CD8-positive, alpha-beta memory T cell (primary cell): ENCODE data around the gene JMJD1C. TPM values are rescaled to one million over a fixed set of nuclear protein-coding genes. Genes with fewer than 3 reads are reported as not detected.
"Not testable (repeated sequence)": the region's sequence is repeated elsewhere in the genome, so short reads cannot be mapped to it uniquely, and the experiment has no call there.

Source experiments
- CTCF ChIA-PET: fragments of 350-600 bp; sonication (Branson Sonifier 250); formaldehyde crosslinking; loops from one replicate; lab custom pipeline; 2021; ENCODE audit warnings: antibody characterized with exemption; lab: Charles Lee
- POLR2A ChIA-PET: fragments of 350-600 bp; sonication (Branson Sonifier 250); formaldehyde crosslinking; loops from one replicate; lab custom pipeline; 2021; ENCODE audit warnings: antibody characterized with exemption; lab: Charles Lee
- DNase-seq, 5 donors: peaks; one replicate each; pipeline versions ENCODE4 v3.0.0 to v3.0.0-alpha.2; 2020 to 2022; ENCODE audit warnings: mixed read lengths in 1 of 5
- H3K27ac ChIP-seq: one replicate; pipeline ENCODE4 v1.7.0; 2013; ENCODE audit warnings: low read depth, mild to moderate bottlenecking, low read length, moderate library complexity
- H3K27me3 ChIP-seq: 2 replicates; pipeline ENCODE4 v1.7.0; 2013; ENCODE audit warnings: low read length, mild to moderate bottlenecking; ENCODE audit not compliant: insufficient read depth, poor library complexity, severe bottlenecking
- H3K36me3 ChIP-seq: 2 replicates; pipeline ENCODE4 v1.7.0; 2013; ENCODE audit warnings: mild to moderate bottlenecking, low read length, moderate library complexity; ENCODE audit not compliant: insufficient read depth
- H3K4me1 ChIP-seq: 2 replicates; pipeline ENCODE4 v1.7.0; 2013; ENCODE audit warnings: mild to moderate bottlenecking, low read length, moderate library complexity; ENCODE audit not compliant: insufficient read depth
- H3K4me3 ChIP-seq: 2 replicates; pipeline ENCODE4 v1.7.0; 2013; ENCODE audit warnings: mild to moderate bottlenecking, low read length
- H3K9me3 ChIP-seq: 2 replicates; pipeline ENCODE4 v1.7.0; 2013; ENCODE audit warnings: mild to moderate bottlenecking, low read length
- H3K27ac Mint-ChIP-seq, 8 donors: one replicate each; pipeline ENCODE4 v1.8.0; 2020 to 2021; ENCODE audit warnings: mixed read lengths in 8 of 8, mild to moderate bottlenecking in 6 of 8, inconsistent platforms in 3 of 8, moderate library complexity in 3 of 8
- H3K27me3 Mint-ChIP-seq, 2 donors: one replicate each; pipeline ENCODE4 v1.8.0; 2020 to 2021; ENCODE audit warnings: mixed read lengths in 2 of 2, mild to moderate bottlenecking in 1 of 2, moderate library complexity in 1 of 2
- H3K36me3 Mint-ChIP-seq, 3 donors: one replicate each; pipeline ENCODE4 v1.8.0; 2020 to 2021; ENCODE audit warnings: mixed read lengths in 3 of 3, inconsistent platforms in 1 of 3, mild to moderate bottlenecking in 1 of 3
- H3K4me1 Mint-ChIP-seq, 3 donors: one replicate each; pipeline ENCODE4 v1.8.0; 2020 to 2021; ENCODE audit warnings: mixed read lengths in 3 of 3, inconsistent platforms in 1 of 3, mild to moderate bottlenecking in 1 of 3
- H3K4me3 Mint-ChIP-seq, 7 donors: one replicate each; pipeline ENCODE4 v1.8.0; 2020 to 2021; ENCODE audit warnings: mixed read lengths in 7 of 7, mild to moderate bottlenecking in 6 of 7, moderate library complexity in 4 of 7, inconsistent platforms in 2 of 7
- H3K9me3 Mint-ChIP-seq, 5 donors: one replicate each; pipeline ENCODE4 v1.8.0; 2020 to 2022; ENCODE audit warnings: mixed read lengths in 5 of 5, mild to moderate bottlenecking in 3 of 5, moderate library complexity in 2 of 5, inconsistent platforms in 1 of 5
- polyA plus RNA-seq: library from polyadenylated mRNA; unstranded; fragments of 300-500 nt; fragmentation: Illumina TruSeq; gene quantifications from one replicate; pipeline ENCODE4 v1.2.3, GENCODE V29; 2021
- total RNA-seq, 2 experiments: library from RNA; stranded (reverse); gene quantifications; one replicate each; pipeline ENCODE4 v1.2.3, GENCODE V29; 2021

Gene JMJD1C
- total and polyA plus RNA-seq, 3 experiments from 2014 or later, result 41.7 to 51.9 (median 46.0) TPM

- peak in 2 of 5 donors; percentile 40 to 45 for DNase-seq
- no peaks in the 10 kb centered on the region for H3K9me3 ChIP-seq
- Mint-ChIP-seq H3K9me3 (peaks cover 0 to 7% (median 0%) of the 10 kb centered on the region in 5 donors), H3K4me3 (peak overlapping the region; percentile 16 to 78 (median 71)), H3K27me3 (no peaks in the 10 kb centered on the region), H3K4me1 (peaks cover 65 to 91% (median 89%) of the 10 kb centered on the region in 3 donors), H3K36me3 (peaks cover 0 to 12% (median 4%) of the 10 kb centered on the region in 3 donors), H3K27ac (peak overlapping the region in 7 of 8 donors; percentile 0 to 83 (median 23))
- peak overlapping the region; percentile 29 for H3K4me3 ChIP-seq
- CTCF ChIA-PET, result no interaction called here
- peaks cover 26% of the 10 kb centered on the region for H3K4me1 ChIP-seq
- no peak overlapping the region for H3K27ac ChIP-seq
- H3K27me3 ChIP-seq, result no peaks in the 10 kb centered on the region
- no peaks in the 10 kb centered on the region for H3K36me3 ChIP-seq
- POLR2A ChIA-PET, result interaction anchor here (0.6 kb wide), 1 partner anchor 120 kb away, joined by 3 read pairs; no protein-coding TSS in a partner anchor
Measured at GRCh38 chr10:63388421-63389031, 77.3 kb downstream of the JMJD1C start.

GRCh38 chr10:63385254-63385653, 80.5 kb downstream of the JMJD1C start:
- CTCF ChIA-PET, result no interaction called here
- H3K9me3 Mint-ChIP-seq, result peaks cover 0 to 3% (median 0%) of the 10 kb centered on the region in 5 donors
- Histone ChIP-seq H3K27me3 (no peaks in the 10 kb centered on the region), H3K4me3 (no peak overlapping the region), H3K36me3 (no peaks in the 10 kb centered on the region), H3K27ac (no peak overlapping the region), H3K9me3 (no peaks in the 10 kb centered on the region), H3K4me1 (peaks cover 26% of the 10 kb centered on the region)
- no peaks in the 10 kb centered on the region for H3K27me3 Mint-ChIP-seq
- H3K4me3 Mint-ChIP-seq, result no peak overlapping the region
- H3K27ac Mint-ChIP-seq, result no peak overlapping the region
- no peak for DNase-seq
- H3K36me3 Mint-ChIP-seq, result peaks cover 3 to 8% (median 4%) of the 10 kb centered on the region in 3 donors
- peaks cover 52 to 72% (median 69%) of the 10 kb centered on the region in 3 donors for H3K4me1 Mint-ChIP-seq
- POLR2A ChIA-PET, result no interaction called here

GRCh38 chr10:63384675-63385074, 81.1 kb downstream of the JMJD1C start:
- no peaks in the 10 kb centered on the region for H3K27me3 ChIP-seq
- Mint-ChIP-seq H3K4me3 (no peak overlapping the region), H3K36me3 (peaks cover 4 to 5% (median 4%) of the 10 kb centered on the region in 3 donors), H3K4me1 (peaks cover 46 to 67% (median 63%) of the 10 kb centered on the region in 3 donors), H3K9me3 (no peaks in the 10 kb centered on the region), H3K27me3 (no peaks in the 10 kb centered on the region), H3K27ac (peak overlapping the region in 2 of 8 donors; percentile 5 to 7)
- DNase-seq, result no peak
- H3K4me3 ChIP-seq, result no peak overlapping the region
- no peaks in the 10 kb centered on the region for H3K36me3 ChIP-seq
- CTCF ChIA-PET, result no interaction called here
- H3K4me1 ChIP-seq, result peaks cover 26% of the 10 kb centered on the region
- H3K27ac ChIP-seq, result no peak overlapping the region
- POLR2A ChIA-PET, result no interaction called here
- no peaks in the 10 kb centered on the region for H3K9me3 ChIP-seq

- Histone ChIP-seq H3K4me3 (no peak overlapping the region), H3K27ac (no peak overlapping the region), H3K27me3 (no peaks in the 10 kb centered on the region), H3K9me3 (no peaks in the 10 kb centered on the region), H3K4me1 (peaks cover 21% of the 10 kb centered on the region), H3K36me3 (no peaks in the 10 kb centered on the region)
- Mint-ChIP-seq H3K4me3 (no peak overlapping the region), H3K27me3 (no peaks in the 10 kb centered on the region), H3K27ac (no peak overlapping the region), H3K9me3 (no peaks in the 10 kb centered on the region), H3K36me3 (peaks cover 0 to 7% (median 4%) of the 10 kb centered on the region in 3 donors), H3K4me1 (peaks cover 42 to 61% (median 57%) of the 10 kb centered on the region in 3 donors)
- CTCF ChIA-PET, result no interaction called here
- DNase-seq, result no peak
- POLR2A ChIA-PET, result no interaction called here
Measured at GRCh38 chr10:63384001-63384400, 81.8 kb downstream of the JMJD1C start.

GRCh38 chr10:63383141-63383540, 82.6 kb downstream of the JMJD1C start:
- Histone ChIP-seq H3K27me3 (no peaks in the 10 kb centered on the region), H3K4me3 (no peak overlapping the region), H3K36me3 (no peaks in the 10 kb centered on the region), H3K27ac (no peak overlapping the region), H3K4me1 (peaks cover 17% of the 10 kb centered on the region), H3K9me3 (no peaks in the 10 kb centered on the region)
- ChIA-PET POLR2A (interaction anchor here (0.5 to 0.6 kb wide), 2 partner anchors 9 to 1442 kb away, joined by 3 to 9 read pairs; no protein-coding TSS in a partner anchor), CTCF (interaction anchor here (0.6 to 1.0 kb wide), 3 partner anchors 16 to 206 kb away, joined by 3 read pairs; no protein-coding TSS in a partner anchor)
- peaks cover 0 to 7% (median 4%) of the 10 kb centered on the region in 3 donors for H3K36me3 Mint-ChIP-seq
- no peaks in the 10 kb centered on the region for H3K27me3 Mint-ChIP-seq
- H3K4me1 Mint-ChIP-seq, result peaks cover 35 to 53% (median 49%) of the 10 kb centered on the region in 3 donors
- H3K27ac Mint-ChIP-seq, result no peak overlapping the region
- DNase-seq, result no peak
- no peak overlapping the region for H3K4me3 Mint-ChIP-seq
- H3K9me3 Mint-ChIP-seq, result no peaks in the 10 kb centered on the region

- no peak for DNase-seq
- no peaks in the 10 kb centered on the region for H3K27me3 Mint-ChIP-seq
- POLR2A ChIA-PET, result no interaction called here
- no peak overlapping the region for H3K4me3 Mint-ChIP-seq
- peaks cover 28 to 44% (median 41%) of the 10 kb centered on the region in 3 donors for H3K4me1 Mint-ChIP-seq
- no peaks in the 10 kb centered on the region for H3K9me3 ChIP-seq
- peaks cover 10% of the 10 kb centered on the region for H3K4me1 ChIP-seq
- CTCF ChIA-PET, result interaction anchor here (1.0 kb wide), 1 partner anchor 15 kb away, joined by 3 read pairs; no protein-coding TSS in a partner anchor
- peaks cover 0 to 8% (median 4%) of the 10 kb centered on the region in 3 donors for H3K36me3 Mint-ChIP-seq
- no peak overlapping the region for H3K4me3 ChIP-seq
- H3K27me3 ChIP-seq, result no peaks in the 10 kb centered on the region
- H3K27ac Mint-ChIP-seq, result no peak overlapping the region
- no peaks in the 10 kb centered on the region for H3K9me3 Mint-ChIP-seq
- no peak overlapping the region for H3K27ac ChIP-seq
- no peaks in the 10 kb centered on the region for H3K36me3 ChIP-seq
Measured at GRCh38 chr10:63382066-63382465, 83.7 kb downstream of the JMJD1C start.

DNA sequence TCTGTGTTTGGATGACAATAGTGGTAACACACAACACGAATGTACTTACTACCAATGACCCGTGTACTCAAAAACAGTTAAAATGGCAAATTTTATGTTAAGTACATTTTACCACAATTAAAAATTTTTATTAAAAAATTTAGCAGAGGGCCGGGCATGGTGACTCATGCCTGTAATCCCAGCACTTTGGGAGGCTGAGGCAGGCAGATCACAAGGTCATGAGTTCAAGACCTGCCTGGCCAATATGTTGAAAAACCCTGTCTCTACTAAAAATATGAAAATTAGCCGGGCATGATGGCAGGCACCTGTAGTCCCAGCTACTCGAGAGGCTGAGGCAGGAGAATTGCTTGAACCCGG, 88.5 kb downstream of the JMJD1C start:
- peak overlapping the region in 1 of 8 donors; percentile 85 for H3K27ac Mint-ChIP-seq
- H3K27me3 Mint-ChIP-seq, CTCF ChIA-PET, H3K27ac ChIP-seq, H3K36me3 ChIP-seq, H3K9me3 Mint-ChIP-seq, H3K4me3 ChIP-seq, POLR2A ChIA-PET, DNase-seq, H3K4me1 ChIP-seq, H3K27me3 ChIP-seq, H3K9me3 ChIP-seq: not testable (repeated sequence)
- H3K4me1 Mint-ChIP-seq, result peaks cover 26 to 47% (median 43%) of the 10 kb centered on the region in 3 donors
- peaks cover 0 to 10% (median 4%) of the 10 kb centered on the region in 3 donors for H3K36me3 Mint-ChIP-seq
- H3K4me3 Mint-ChIP-seq, result peak overlapping the region in 2 of 7 donors; percentile 1 to 66

- no peak for DNase-seq
- Mint-ChIP-seq H3K4me3 (peak overlapping the region in 2 of 7 donors; percentile 26 to 66), H3K36me3 (peaks cover 0 to 10% (median 4%) of the 10 kb centered on the region in 3 donors), H3K4me1 (peaks cover 26 to 47% (median 43%) of the 10 kb centered on the region in 3 donors), H3K9me3 (no peaks in the 10 kb centered on the region), H3K27ac (peak overlapping the region in 4 of 8 donors; percentile 32 to 60 (median 48)), H3K27me3 (no peaks in the 10 kb centered on the region)
- no peak overlapping the region for H3K4me3 ChIP-seq
- no peaks in the 10 kb centered on the region for H3K27me3 ChIP-seq
- ChIA-PET POLR2A (no interaction called here), CTCF (no interaction called here)
- H3K36me3 ChIP-seq, result no peaks in the 10 kb centered on the region
- no peaks in the 10 kb centered on the region for H3K4me1 ChIP-seq
- no peak overlapping the region for H3K27ac ChIP-seq
- H3K9me3 ChIP-seq, result no peaks in the 10 kb centered on the region
Measured at GRCh38 chr10:63376560-63377304, 89.0 kb downstream of the JMJD1C start.
